Tibial nerve (tissue), 4 donors: ENCODE results near the gene RTF1. TPM values are rescaled to one million over a fixed set of nuclear protein-coding genes. Genes with fewer than 3 reads are reported as not detected.
"Not testable (repeated sequence)": the region's sequence is repeated elsewhere in the genome, so short reads cannot be mapped to it uniquely, and the experiment has no call there.

Experiments
- DNase-seq, 2 donors: peaks; one replicate each; pipeline ENCODE4 v3.0.0-alpha.2; 2019; ENCODE audit warnings: low spot score in 2 of 2
- H3K27ac ChIP-seq, 4 donors: fragments of 200-600 bp; sonication (generic) in 3 of 4; one replicate each; pipeline ENCODE4 v1.5.1; 2017 to 2019; ENCODE audit warnings: mild to moderate bottlenecking in 1 of 4
- H3K27me3 ChIP-seq, 2 donors: fragments of 200-600 bp; sonication (generic) in 1 of 2; one replicate each; pipeline versions ENCODE4 v1.5.1 to v1.6.0; 2017 to 2019
- H3K36me3 ChIP-seq, 3 donors: fragments of 200-600 bp; sonication (generic); one replicate each; pipeline ENCODE4 v1.5.1; 2018 to 2019
- H3K4me1 ChIP-seq, 4 donors: fragments of 200-600 bp; sonication (generic) in 3 of 4; one replicate each; pipeline ENCODE4 v1.5.1; 2017 to 2019
- H3K4me3 ChIP-seq, 4 donors: fragments of 200-600 bp; sonication (generic) in 3 of 4; one replicate each; pipeline ENCODE4 v1.5.1; 2017 to 2019; ENCODE audit warnings: mild to moderate bottlenecking in 1 of 4, moderate library complexity in 1 of 4
- H3K9me3 ChIP-seq, 4 donors: fragments of 200-600 bp; sonication (generic) in 3 of 4; one replicate each; pipeline ENCODE4 v1.5.1; 2017 to 2019
- CTCF ChIP-seq, 5 experiments: fragments of 200-600 bp in 3 of 5; fragments of 450-650 bp in 2 of 5; sonication (generic) in 3 of 5; IDR thresholded peaks; one replicate each; pipeline ENCODE4 v1.5.1; 2016 to 2019; ENCODE audit warnings: antibody characterized with exemption in 5 of 5, mild to moderate bottlenecking in 3 of 5, moderate library complexity in 2 of 5
- EP300 ChIP-seq, 2 donors: sonication (generic); formaldehyde crosslinking; IDR thresholded peaks; one replicate each; pipeline ENCODE4 v1.6.1; 2017; ENCODE audit warnings: antibody characterized with exemption in 2 of 2, mild to moderate bottlenecking in 1 of 2
- POLR2A ChIP-seq, 2 donors: fragments of 450-650 bp; IDR thresholded peaks; one replicate each; pipeline ENCODE4 v1.6.1; 2017; ENCODE audit warnings: antibody characterized with exemption in 2 of 2, mild to moderate bottlenecking in 2 of 2, moderate library complexity in 2 of 2
- WGBS, 2 donors: methylation state at CpG; one replicate each; pipeline ENCODE4 v1.1.5; 2018; 5-methylcytosine and 5-hydroxymethylcytosine counted together
- total RNA-seq, 4 donors: library from RNA; depleted of rRNA; stranded (reverse); fragments of >200 nt; gene quantifications; one replicate each; pipeline ENCODE4 v1.1.0, GENCODE V29; 2016

Gene RTF1
- total RNA-seq, 4 donors from 2014 or later: 22.2 to 72.6 (median 29.0) TPM

GRCh38 chr15:41423979-41424659 is 7.2 kb downstream of the RTF1 start:
- Histone ChIP-seq H3K9me3 (no peaks in the 10 kb centered on the region), H3K27me3 (no peaks in the 10 kb centered on the region), H3K36me3 (no peaks in the 10 kb centered on the region), H3K27ac (no peak overlapping the region), H3K4me1 (peaks cover 0 to 23% (median 0%) of the 10 kb centered on the region in 4 donors), H3K4me3 (no peak overlapping the region)
- TF ChIP-seq CTCF (IDR thresholded peaks at IDR 0.05) (no peak), POLR2A (IDR thresholded peaks at IDR 0.05) (no peak), EP300 (IDR thresholded peaks at IDR 0.05) (no peak)
- no peak for DNase-seq
- 92 to 95% methylated on average over 7 of the region's 7 CpGs for WGBS, 2 donors

GRCh38 chr15:41424809-41425208 is 7.9 kb downstream of the RTF1 start:
- Histone ChIP-seq H3K4me3 (no peak overlapping the region), H3K27me3 (no peaks in the 10 kb centered on the region), H3K4me1 (peaks cover 0 to 16% (median 0%) of the 10 kb centered on the region in 4 donors), H3K27ac (no peak overlapping the region), H3K36me3 (no peaks in the 10 kb centered on the region), H3K9me3 (no peaks in the 10 kb centered on the region)
- DNase-seq: no peak
- 93 to 98% methylated on average over 14 of the region's 14 CpGs for WGBS, 2 donors
- no peak for TF ChIP-seq EP300 (IDR thresholded peaks at IDR 0.05)
- no peak for TF ChIP-seq CTCF (IDR thresholded peaks at IDR 0.05)

- WGBS, 2 donors: 90 to 96% methylated on average over 5 of the region's 5 CpGs
- H3K27me3 ChIP-seq, H3K4me3 ChIP-seq, H3K27ac ChIP-seq, H3K9me3 ChIP-seq, H3K4me1 ChIP-seq, DNase-seq, H3K36me3 ChIP-seq: not testable (repeated sequence)
Measured at GRCh38 chr15:41425907-41426306, 9.0 kb downstream of the RTF1 start.

GRCh38 chr15:41429003-41429890 is 12.4 kb downstream of the RTF1 start:
- Histone ChIP-seq H3K36me3 (peaks cover 0 to 12% (median 0%) of the 10 kb centered on the region in 3 donors), H3K4me1 (no peaks in the 10 kb centered on the region), H3K27ac (no peak overlapping the region), H3K4me3 (no peak overlapping the region), H3K9me3 (no peaks in the 10 kb centered on the region), H3K27me3 (no peaks in the 10 kb centered on the region)
- TF ChIP-seq POLR2A (IDR thresholded peaks at IDR 0.05): no peak
- no peak for TF ChIP-seq EP300 (IDR thresholded peaks at IDR 0.05)
- no peak for TF ChIP-seq CTCF (IDR thresholded peaks at IDR 0.05)
- WGBS, 2 donors: 90 to 91% methylated on average over 10 of the region's 10 CpGs
- no peak for DNase-seq

- no peak for DNase-seq
- Histone ChIP-seq H3K4me3 (no peak overlapping the region), H3K36me3 (peaks cover 0 to 34% (median 0%) of the 10 kb centered on the region in 3 donors), H3K27me3 (no peaks in the 10 kb centered on the region), H3K9me3 (no peaks in the 10 kb centered on the region), H3K27ac (no peak overlapping the region), H3K4me1 (no peaks in the 10 kb centered on the region)
- no peak for TF ChIP-seq EP300 (IDR thresholded peaks at IDR 0.05)
- TF ChIP-seq CTCF (IDR thresholded peaks at IDR 0.05): no peak
- TF ChIP-seq POLR2A (IDR thresholded peaks at IDR 0.05): no peak
- WGBS, 2 donors: 93% methylated on average over 4 of the region's 4 CpGs
Measured at GRCh38 chr15:41435037-41435786, 18.3 kb downstream of the RTF1 start.
